HG02938 (cell line): ENCODE measurements around the gene SOHLH1.

Source experiments
- ATAC-seq: cut with Tn5 transposase; IDR thresholded peaks from one replicate; pipeline ENCODE4 v1.9.1; 2021; ENCODE audit warnings: mild to moderate bottlenecking, moderate library complexity; ENCODE audit not compliant: unreplicated experiment

The SOHLH1 gene

GRCh38 chr9:135699440-135699839 lies at the start of gene SOHLH1:
TSS of gene SOHLH1 (minus strand) at chr9:135699481. CDS start at chr9:135699467, 14 bp downstream.
- ATAC-seq: no peak

GRCh38 chr9:135748676-135749075 lies 49.4 kb upstream of the SOHLH1 start:
- ATAC-seq: no peak

GRCh38 chr9:135747311-135747710 lies 48.0 kb upstream of the SOHLH1 start:
- ATAC-seq: no peak

DNA sequence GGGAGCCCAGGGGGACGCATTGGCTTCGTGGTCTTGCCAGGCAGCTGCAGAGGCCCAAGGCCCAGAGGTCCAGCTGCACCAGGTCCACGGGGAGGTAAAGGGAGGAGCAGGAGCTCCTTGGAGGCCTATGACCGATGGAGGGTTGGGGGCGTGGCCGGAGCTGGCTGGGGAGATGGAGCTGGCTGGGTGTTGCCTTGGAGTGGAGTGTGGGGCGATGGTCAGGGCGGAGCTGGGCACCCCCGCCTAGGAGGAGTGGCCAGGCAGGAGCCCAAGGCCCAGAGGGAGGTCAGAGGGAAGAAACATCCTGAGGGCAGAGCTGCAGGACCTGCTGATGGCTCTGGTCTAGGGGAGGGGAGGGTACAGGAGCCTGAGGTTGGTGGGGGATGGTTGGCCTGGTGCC lies 47.3 kb upstream of the SOHLH1 start:
- no peak for ATAC-seq

DNA sequence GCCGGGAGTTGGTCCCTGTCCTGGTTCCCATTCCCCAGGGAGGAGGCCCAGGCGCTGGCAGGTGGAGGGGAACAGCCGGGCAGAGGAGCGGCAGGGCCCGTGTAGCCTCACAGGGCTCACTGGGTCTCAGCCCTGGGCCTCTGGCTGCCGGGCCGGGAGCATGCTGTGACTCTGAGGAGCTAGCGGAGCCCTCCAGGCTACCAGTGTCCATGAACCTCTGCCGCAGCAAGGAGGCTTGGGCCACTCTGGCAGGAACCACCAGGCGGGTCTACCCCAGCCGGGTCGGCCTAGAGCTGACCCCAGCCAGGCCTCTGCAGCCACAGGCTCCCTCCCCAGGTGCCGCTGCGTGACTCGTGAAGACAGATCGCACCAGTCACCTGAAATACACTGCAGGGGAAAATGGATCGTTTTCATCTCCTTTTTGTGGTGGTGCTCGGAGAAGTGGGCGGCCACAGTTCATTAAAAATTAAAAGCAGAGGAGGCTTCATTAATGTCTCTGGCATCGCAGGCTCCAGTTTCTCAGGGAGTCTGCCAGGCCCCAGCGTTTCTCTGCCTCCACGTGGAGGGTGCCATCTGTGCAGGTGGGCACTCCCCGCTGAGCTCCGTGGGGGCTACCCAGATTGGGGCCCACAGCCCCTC lies 46.5 kb upstream of the SOHLH1 start:
- no peak for ATAC-seq

DNA sequence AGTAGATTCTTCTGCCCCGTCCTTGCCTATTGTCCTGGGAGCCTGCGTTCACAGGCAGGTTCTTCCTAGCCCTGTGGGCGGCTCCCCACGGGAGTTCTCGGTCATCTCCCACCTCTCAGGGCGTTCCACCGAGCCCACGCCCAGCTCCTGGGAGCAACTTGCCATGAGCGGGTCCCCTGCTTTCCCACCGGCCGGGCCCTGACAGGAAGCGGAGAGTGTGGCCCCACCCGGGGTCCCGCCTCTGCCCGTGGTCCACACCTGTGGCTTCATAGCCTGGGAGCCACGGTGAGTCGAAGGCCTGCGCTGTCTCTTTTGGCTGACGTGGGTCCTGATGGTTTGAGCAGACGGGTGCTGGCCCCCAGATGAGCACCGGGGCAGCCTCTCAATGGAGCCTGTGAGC lies 45.9 kb upstream of the SOHLH1 start:
- no peak for ATAC-seq

DNA sequence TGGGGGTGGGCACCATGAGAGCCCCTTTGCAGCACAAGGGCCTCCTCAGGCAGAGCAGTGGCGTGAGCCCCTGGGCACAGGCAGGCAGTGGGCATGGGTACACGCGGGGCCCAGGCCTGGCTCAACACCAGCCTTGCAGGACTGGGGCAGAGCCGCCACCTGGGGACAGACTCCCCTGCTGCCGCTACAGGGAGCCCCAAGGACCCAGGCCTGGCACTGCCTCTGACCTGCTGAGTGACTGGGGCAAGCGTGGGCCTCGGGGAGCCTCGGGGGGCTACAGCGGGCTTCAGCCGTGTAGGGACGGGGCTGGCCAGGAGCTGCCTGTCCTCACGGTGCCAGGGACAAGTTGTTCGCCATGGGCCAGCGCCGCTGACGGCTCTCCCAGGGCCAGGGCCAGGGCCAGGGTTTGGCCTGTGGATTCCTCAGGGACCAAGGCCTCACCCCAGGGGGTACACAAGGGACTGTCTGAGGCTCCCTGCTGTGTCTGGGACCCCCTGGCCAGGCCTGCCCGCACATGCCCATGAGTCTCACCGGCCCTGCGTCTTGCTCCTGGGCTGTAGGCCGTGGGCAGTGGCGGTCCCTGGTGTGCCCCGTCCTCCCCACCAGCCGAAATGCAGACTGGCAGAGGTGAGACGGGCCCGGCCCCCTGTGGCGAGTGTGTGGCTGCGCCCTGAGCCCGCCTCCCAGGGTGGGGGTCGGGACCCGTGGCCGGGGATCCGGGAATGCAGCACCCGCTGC lies 45.2 kb upstream of the SOHLH1 start:
- ATAC-seq: no peak

GRCh38 chr9:135743546-135744332 lies 44.5 kb upstream of the SOHLH1 start:
- no peak for ATAC-seq

- ATAC-seq: no peak
Observed at GRCh38 chr9:135743021-135743420, 43.7 kb upstream of the SOHLH1 start.

- ATAC-seq: no peak
Observed at GRCh38 chr9:135741276-135742219, 42.3 kb upstream of the SOHLH1 start.

DNA sequence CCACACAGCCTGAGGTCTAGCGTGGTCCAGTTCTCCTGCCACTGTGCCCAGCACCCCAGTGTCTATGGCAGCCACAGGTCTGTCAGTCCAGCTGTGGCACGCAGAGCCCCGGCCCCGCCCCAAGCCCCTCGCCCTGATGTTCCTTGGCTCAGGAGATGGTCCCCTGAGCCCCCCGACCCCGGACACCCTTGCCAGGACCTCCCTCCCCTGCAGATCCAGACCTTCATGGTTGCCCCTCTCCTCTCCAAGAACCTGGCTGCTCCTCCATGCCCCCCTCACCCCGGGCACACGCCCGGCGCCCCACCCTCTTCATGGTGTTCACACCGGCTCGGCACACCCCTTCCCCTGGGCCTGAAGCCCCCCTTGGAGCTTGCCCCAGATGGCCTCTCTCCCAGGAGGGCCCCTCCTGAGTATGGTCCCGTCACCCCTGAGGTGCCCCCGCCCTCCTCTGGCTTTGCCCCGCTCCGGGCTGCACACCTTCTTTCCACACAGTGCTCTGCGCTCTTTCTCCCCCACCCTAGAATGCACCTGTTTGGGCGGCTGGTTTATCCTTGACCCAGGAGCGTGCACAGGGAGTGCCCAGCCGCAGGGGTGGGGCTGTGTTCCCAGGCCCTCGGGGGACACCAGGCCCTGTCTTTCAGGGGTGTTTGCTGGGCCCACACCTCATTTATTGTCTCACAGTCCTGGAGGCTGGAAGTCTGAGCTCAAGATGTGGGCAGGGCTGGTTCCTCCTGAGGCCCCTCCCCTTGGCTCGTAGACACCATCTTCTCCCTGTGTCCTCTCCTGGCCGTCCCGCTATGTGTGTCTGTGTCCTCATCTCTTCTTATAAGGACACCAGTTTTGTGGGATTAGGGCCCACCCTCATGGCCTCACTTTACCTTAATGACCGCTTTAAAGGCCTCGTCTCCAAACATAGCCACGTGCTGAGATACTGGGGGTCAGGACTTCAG lies 40.3 kb upstream of the SOHLH1 start:
- no peak for ATAC-seq

- ATAC-seq: no peak
Observed at GRCh38 chr9:135737840-135738521, 38.7 kb upstream of the SOHLH1 start.

GRCh38 chr9:135736979-135737839 lies 37.9 kb upstream of the SOHLH1 start:
- ATAC-seq: no peak

DNA sequence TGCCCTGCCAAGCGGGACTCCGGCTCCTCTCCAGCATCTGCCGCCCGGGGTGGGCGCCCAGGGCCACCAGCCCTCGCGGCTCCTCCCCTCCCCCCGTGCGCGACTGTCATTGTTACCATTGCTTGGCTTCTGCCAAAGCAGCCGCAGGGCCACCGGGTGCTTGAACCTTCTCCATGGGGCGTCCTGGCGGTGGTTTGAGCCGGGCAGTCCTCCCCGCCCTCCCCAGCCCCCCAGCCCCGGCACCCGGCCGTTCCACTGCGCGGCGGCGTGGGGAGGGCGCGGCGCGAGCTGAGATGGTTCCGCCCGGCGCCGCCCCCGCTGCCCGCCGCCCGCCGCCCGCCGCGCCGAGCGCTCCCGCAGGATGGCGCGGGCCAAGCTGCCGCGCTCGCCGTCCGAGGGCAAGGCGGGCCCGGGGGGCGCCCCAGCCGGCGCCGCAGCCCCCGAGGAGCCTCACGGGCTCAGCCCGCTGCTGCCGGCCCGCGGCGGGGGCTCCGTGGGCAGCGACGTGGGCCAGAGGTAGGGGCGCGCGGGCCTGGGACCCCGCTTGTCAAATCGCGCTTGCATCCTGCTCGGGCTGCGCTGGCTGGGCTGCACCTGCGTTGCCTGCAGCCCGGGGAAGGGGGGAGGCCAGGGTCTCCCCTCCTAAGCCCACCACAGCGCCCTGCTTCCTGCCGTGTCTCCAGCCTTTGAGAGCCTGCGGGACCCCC lies 37.1 kb upstream of the SOHLH1 start:
- no peak for ATAC-seq

DNA sequence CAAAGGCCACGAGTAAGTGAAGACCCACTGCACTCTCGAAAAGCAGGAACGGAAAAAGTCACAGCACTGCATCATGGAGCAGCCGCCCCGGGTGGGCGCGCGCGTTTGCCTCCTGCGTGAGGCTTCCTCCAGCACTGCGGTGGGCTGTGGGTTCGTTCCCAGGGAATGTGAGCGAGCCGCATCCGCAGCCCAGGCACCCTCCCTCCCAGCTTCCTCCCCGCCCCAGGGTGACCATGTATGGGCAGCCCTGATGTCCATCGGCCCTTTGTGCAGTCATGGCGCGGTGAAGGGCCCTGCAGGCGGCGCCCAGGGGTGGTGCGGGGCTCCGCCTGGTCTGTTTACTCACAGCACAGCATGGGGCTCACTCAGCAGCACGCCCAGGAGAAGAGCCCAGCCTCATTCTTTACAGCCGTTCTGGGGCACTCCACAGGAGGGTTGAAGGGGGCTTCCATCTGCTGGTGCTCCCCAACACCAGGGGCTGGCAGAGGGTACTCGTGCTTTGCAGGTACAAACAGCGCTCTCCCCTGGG lies 35.4 kb upstream of the SOHLH1 start:
- ATAC-seq: no peak

DNA sequence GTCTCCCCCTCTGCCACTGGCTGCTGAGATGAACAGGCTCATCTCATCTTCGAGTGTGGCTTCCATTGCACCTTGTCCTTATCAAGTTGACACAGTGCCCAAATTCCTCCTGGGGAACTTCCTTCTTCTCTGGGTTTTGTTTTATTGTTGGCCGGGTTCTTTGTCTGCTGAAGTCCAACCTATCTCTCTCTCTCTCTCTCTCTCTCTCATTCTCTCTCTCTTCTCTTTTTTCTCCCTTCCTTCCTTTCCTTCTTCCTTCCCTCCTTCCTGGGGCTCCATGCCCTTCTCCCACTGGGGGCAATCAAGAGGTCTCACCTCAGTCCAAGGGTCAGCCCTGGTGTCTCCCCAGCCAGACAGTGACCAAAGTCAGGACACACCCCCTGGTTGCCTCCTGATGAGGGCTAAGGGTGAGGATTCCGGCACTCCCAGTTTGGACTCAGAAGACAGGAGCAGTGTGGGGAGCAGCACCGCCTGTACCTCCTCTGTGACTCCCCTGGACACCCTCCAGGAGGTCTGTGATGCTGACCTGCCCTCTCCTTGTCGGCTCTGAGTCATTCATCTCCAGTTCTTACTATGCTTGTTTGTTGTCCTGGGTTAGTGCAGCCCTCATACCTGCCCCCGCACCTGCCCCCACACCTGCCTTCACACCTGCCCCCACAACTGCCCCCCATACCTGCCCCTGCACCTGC lies 33.4 kb upstream of the SOHLH1 start:
- ATAC-seq: no peak

DNA sequence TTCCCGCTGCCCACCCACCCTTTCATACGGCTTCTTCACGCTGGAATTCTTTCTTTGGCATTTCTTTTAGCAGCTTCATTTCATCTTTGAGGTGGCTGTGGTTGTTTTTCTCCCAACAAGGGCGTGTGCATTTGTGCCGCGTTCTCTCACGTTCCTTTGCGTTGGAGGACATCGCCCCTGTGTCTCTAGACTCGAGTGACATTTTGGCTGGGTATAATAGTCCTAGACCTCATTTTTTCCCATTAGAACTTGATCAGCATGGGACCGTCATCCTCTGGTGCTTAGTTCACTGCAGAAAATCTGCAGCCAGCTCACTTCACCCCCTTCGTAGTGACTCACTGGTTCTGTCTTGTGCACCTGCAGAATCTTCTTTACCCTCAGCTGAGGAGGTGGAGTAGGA lies 32.2 kb upstream of the SOHLH1 start:
- ATAC-seq: no peak
